Renal cortical epithelial cell (primary cell): Measurements from ENCODE around the gene NYAP1. TPM values are rescaled to one million over a fixed set of nuclear protein-coding genes. Genes with fewer than 3 reads are reported as not detected.
"Not testable (repeated sequence)": the region's sequence is repeated elsewhere in the genome, so short reads cannot be mapped to it uniquely, and the experiment has no call there.

Source experiments
- DNase-seq: peaks from one replicate; pipeline ENCODE4 v3.0.0-alpha.2; 2011; ENCODE audit warnings: low read depth
- total RNA-seq: library from RNA; depleted of rRNA; stranded (reverse); fragments of >200 nt; gene quantifications from 2 replicates; pipeline ENCODE4 v1.2.3, GENCODE V29; 2014

Gene NYAP1
- total RNA-seq, 1 donor from 2014 or later, result 0.20 TPM

DNA sequence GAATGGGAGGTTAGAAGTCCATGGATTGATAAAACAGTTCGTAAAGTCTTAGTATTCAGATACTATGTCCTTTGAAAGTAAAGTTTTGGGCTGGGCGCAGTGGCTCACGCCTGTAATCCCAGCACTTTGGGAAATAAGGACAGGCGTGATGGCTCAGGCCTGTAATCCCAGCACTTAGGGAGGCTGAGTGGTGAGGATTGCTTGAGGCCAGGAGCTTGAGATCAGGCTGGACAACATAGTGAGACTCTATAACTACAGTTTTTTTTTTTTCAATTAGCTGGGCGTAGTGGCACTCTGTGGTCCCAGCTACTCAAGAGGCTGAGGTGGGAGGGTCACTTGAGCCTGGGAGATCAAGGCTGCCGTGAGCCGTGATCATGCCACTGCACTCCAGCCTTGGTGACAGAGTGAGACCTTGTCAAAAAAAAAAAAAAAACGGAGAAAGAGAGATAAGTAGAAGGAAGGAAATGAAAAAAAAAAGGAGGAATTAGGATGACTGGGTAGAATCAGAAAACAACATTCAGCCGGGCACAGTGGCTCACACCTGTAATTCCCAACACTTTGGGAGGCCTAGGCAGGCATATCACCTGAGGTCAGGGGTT is 29.6 kb downstream of the NYAP1 start:
- DNase-seq, result no peak

DNA sequence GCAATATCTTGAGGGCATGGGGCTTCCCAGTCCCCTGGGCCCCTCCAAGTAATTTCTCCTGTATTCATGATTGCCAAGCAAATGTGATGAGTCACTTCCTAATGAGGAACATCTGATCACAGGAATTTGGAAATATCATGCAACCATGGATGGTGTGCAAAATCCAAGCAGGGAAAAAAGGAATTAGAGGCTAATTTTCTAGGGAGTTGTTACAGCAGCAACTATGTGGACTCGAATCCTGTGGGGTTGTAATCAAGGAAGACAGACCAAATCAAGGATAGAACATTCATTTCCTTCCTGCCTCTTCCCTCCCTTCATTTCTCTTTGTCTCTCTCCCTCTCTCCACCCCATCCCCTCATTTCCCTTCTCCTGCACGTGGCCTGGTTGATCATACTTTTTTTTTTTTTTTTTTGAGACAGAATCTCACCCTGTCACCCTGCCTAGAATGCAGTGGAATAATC is 31.4 kb downstream of the NYAP1 start:
- peak; percentile 64 for DNase-seq

- DNase-seq, result peak; percentile 84
Measured at GRCh38 chr7:100516135-100516812, 32.5 kb downstream of the NYAP1 start.

DNA sequence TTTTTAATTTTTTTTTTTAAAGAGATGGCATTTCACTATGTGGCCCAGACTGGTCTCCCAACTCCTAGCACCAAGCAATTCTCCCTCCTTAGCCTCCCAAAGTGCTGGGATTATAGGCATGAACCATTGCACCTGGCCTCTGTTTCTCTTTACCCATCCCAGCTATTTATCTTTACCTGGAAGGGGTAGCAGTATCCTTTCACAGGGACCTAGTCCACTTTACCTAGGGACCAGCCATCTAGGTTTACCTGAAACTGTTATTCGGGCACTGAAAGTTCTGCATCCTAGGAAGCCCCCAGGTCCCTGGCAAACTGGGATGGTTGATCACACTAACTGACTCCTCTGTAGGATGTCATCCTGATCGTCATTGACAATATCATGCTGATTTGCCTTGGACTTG is 33.6 kb downstream of the NYAP1 start:
- no peak for DNase-seq

DNA sequence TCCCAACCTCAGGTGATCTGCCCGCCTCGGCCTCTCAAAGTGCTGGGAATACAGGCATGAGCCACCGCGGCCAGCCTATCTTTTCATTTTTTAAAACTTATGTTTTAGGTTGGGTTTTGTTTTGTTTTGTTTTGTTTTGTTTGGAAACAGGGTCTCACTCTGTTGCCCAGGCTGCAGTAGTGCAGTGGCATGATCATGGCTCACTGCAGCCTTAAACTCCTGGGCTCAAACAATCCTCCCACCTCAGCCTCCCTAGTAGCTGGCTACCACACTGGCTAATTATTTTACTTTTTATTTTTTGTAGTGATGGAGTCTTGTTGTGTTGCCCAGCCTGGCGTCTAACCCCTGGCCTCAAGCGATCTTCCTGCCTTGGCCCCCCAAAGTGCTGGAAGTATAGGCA is 35.9 kb downstream of the NYAP1 start:
- no peak for DNase-seq

DNA sequence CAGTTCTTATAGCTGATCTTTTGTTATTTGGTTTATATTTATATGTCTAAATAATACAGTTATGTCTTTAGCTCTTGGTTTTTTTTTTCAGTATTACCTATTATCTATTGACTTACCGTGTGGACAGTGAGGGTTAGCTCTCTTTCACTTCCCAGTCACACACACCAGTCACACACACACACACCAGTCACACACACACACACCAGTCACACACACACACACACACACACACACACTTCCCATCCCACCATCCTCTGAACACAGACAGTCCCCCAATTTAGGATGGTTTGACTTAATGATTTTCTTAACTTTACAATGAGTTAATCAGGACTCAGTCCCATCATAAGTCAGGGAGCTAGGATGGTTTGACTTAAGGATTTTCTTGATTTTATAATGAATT is 36.4 kb downstream of the NYAP1 start:
- no peak for DNase-seq

DNA sequence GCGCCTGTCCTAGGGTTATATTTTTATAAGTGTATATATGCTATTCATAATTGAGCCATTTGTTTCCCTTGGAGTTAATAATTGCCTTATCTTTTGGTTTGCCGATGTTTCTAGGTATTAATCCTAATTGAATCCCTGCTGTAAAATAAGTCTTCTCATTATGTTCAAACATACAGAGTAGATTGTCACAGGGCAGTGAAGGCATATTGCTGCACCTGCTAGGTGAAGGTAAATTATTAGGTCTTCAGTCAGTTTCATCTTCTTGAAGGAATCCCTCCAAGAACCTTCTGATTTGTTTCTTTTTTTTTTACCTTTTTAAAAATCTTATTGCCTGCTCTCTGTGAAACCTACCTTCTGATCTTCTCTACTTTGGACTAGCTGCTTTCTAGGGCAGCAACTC is 37.3 kb downstream of the NYAP1 start:
- no peak for DNase-seq

DNA sequence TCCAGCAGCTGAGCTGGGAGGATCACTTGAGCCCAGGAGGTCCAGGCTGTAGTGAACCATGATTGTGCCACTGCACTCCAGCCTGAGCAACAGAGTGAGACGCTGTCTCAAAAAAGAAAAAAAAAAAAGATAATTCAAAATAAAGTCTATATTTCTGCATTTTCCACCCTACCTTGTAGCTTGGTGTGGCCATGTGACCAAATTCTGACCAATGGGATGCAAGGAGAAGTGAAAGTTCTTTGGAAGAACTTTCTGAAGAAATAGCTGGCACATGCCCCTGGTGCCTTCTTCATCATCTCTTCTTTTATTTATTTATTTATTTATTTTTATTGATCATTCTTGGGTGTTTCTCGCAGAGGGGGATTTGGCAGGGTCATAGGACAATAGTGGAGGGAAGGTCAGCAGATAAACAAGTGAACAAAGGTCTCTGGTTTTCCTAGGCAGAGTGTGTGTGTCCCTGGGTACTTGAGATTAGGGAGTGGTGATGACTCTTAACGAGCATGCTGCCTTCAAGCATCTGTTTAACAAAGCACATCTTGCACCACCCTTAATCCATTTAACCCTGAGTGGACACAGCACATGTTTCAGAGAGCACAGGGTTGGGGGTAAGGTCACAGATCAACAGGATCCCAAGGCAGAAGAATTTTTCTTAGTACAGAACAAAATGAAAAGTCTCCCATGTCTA is 38.3 kb downstream of the NYAP1 start:
- not testable (repeated sequence) for DNase-seq

DNA sequence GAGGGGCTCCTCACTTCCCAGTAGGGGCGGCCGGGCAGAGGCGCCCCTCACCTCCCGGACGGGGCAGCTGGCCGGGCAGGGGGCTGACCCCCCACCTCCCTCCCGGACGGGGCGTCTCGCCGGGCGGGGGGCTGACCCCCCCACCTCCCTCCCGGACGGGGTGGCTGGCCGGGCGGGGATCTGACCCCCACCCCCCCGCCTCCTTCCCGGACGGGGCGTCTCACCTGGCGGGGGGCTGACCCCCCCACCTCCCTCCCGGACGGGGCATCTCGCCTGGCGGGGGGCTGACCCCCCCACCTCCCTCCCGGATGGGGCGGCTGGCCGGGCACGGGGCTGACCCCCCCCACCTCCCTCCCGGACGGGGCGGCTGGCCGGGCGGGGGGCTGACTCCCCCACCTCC is 39.5 kb downstream of the NYAP1 start:
- not testable (repeated sequence) for DNase-seq

GRCh38 chr7:100528108-100528866 is 44.6 kb downstream of the NYAP1 start:
- not testable (repeated sequence) for DNase-seq

GRCh38 chr7:100532165-100533022 is 48.7 kb downstream of the NYAP1 start:
- no peak for DNase-seq

DNA sequence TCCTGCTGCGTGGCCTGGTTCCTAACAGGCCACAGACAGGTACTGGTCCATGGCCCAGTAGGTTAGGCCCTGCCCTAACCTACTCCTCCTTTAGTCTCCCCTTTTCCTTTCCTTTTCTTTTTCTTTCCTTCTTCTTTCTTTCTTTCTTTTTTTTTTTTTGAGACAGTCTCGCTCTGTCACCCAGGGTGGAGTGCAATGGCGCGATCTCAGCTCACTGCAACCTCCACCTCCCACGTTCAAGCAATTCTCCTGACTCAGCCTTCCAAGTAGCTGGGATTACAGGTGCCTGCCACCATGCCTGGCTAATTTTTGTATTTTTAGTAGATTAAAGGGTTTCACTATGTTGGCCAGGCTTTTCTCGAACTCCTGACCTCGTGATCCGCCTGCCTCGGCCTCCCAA is 52.3 kb downstream of the NYAP1 start:
- not testable (repeated sequence) for DNase-seq

DNA sequence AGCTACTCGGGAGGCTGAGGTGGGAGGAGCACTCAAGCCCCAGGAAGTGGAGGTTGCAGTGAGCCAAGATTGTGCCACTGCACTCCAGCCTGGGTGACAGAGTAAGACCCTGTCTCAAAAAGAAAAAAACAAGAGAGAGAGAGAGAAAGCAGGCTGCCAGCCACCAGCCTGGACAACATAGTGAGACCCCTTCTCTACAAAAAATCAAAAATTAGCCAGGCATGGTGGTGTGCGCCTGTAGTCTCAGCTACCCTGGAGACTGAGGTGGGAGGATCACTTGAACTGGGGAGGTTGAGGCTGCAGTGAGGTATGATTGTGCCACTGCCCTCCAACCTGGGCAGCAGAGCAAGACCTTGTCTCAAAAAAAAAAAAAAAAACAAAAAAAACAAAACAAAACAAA is 53.0 kb downstream of the NYAP1 start:
- not testable (repeated sequence) for DNase-seq

DNA sequence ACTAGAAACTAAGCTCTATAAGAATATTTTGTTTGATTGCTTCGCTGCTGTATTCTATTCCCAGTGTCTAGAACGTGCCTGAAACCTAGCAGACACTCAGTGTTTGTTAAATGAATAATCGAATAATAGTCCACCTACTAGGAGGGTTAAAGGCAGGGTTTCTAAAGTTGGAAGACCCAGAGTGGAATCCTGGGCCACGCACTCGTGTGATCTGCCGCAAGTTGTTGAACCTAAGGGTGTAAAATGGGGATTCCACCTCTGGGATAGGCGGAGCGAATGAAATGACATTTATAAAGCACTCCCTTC is 54.6 kb downstream of the NYAP1 start:
- DNase-seq, result no peak

- DNase-seq, result peak; percentile 96
Measured at GRCh38 chr7:100538654-100539435, 55.1 kb downstream of the NYAP1 start, which contains the start of gene AGFG2. AGFG2 (plus strand) TSS chr7:100539203; CDS start chr7:100539347, 144 bp downstream.

GRCh38 chr7:100539436-100540006 is 55.8 kb downstream of the NYAP1 start:
- no peak for DNase-seq

GRCh38 chr7:100540073-100540723 is 56.5 kb downstream of the NYAP1 start:
- peak; percentile 75 for DNase-seq

DNA sequence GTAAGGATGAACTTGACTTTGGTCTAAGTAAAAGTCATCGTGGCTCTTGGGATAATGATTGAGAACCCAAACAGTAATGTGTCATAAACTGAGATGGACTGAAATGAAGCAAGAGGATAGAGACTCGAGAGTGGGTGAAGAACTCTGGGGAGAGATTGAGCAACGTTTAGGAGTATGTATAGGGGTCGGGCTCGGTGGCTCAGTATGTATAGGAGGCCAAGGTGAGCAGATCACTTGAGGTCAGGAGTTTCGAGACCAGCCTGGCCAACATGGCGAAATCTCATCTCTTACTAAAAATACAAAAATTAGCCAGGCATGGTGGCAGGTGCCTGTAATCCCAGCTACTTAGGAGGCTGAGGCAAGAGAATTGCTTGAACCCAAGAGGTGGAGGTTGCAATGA is 57.6 kb downstream of the NYAP1 start:
- DNase-seq, result not testable (repeated sequence)

DNA sequence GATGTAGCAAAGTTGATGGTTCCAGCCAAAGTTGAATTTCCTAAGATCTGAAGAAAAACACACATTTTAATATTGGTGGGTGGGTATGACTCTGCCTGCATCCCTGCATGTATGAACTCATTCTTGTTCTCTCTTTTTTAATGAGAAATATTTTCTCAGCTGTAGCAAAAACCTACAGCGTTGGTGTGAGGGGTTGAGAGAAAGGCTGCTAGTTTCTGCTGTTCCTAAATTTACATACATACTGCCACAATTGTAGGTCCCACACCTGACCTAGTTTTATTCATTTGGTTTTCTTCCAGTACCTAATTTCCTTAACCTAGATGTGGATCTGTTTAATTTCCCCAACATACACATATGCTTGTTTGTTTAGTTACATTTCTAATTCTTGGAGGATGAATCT is 59.9 kb downstream of the NYAP1 start:
- DNase-seq, result no peak

DNA sequence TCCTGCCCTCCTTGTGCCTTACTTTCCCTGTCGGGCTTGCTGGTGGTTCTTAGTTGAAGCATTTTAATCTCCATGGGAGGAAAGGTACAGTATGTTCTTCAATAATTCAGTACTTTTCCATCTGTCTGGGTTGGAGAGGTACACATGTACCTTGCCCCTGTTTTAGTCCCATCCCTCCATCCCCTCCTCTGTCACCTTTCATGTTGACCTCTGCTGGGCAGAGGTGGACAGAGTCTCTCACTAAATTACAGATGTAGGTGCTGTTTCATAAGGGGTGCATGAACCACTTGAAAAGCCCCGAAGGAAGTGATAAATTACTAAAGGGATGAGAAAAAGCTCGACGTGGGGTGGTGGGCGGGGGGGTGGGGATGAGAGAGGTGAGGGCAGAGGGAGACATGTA is 60.7 kb downstream of the NYAP1 start:
- no peak for DNase-seq
